ENCODE measurements around the gene CLEC2B.
A peak's percentile ranks its signal among the peaks of the same experiment; 100 is the strongest.
"Not testable (repeated sequence)": the region's sequence is repeated elsewhere in the genome, so short reads cannot be mapped to it uniquely, and the experiment has no call there.

Gene CLEC2B

GRCh38 chr12:9888665-9889273 lies 19.6 kb upstream of the CLEC2B start:
- DNase-seq (ENCODE audit: low read depth): no peak

GRCh38 chr12:9883175-9883574 lies 14.0 kb upstream of the CLEC2B start:
- DNase-seq (ENCODE audit: low read depth): peak; percentile 35
- H3K4me3 ChIP-seq (replicated peaks; ENCODE audit: low read depth, low read length): no peak overlapping the region
- no peak for TF ChIP-seq CTCF (IDR thresholded peaks at IDR 0.05; ENCODE audit: low read length, missing control alignments)

More at GRCh38 chr12:9888665-9889273, 19.6 kb upstream of the CLEC2B start:
- TF ChIP-seq CTCF (IDR thresholded peaks at IDR 0.05; ENCODE audit: low read length, missing control alignments): no peak
- no peak overlapping the region for H3K4me3 ChIP-seq (replicated peaks; ENCODE audit: low read depth, low read length)

GRCh38 chr12:9881988-9882387 lies 12.8 kb upstream of the CLEC2B start:
- DNase-seq (ENCODE audit: low read depth): no peak
- TF ChIP-seq CTCF (IDR thresholded peaks at IDR 0.05; ENCODE audit: low read length, missing control alignments): no peak
- H3K4me3 ChIP-seq (replicated peaks; ENCODE audit: low read depth, low read length): no peak overlapping the region

- no peak for TF ChIP-seq CTCF (IDR thresholded peaks at IDR 0.05; ENCODE audit: low read length, missing control alignments)
- no peak within 1 kb of the TSS for H3K4me3 ChIP-seq (replicated peaks; ENCODE audit: low read depth, low read length)
- no peak for DNase-seq (ENCODE audit: low read depth)
Measured at GRCh38 chr12:9881246-9881645, 12.1 kb upstream of the CLEC2B start, which contains the start of gene KLRF2. KLRF2 (plus strand) TSS chr12:9881489; CDS start chr12:9881596, 107 bp downstream.

- TF ChIP-seq CTCF (IDR thresholded peaks at IDR 0.05; ENCODE audit: low read length, missing control alignments): no peak
- DNase-seq (ENCODE audit: low read depth): no peak
- no peak overlapping the region for H3K4me3 ChIP-seq (replicated peaks; ENCODE audit: low read depth, low read length)
Measured at GRCh38 chr12:9880532-9881078, 11.5 kb upstream of the CLEC2B start.

- not testable (repeated sequence) for H3K4me3 ChIP-seq (replicated peaks; ENCODE audit: low read depth, low read length); DNase-seq (ENCODE audit: low read depth)
Measured at GRCh38 chr12:9876120-9876519, 7.0 kb upstream of the CLEC2B start.

GRCh38 chr12:9872742-9873141 lies 3.6 kb upstream of the CLEC2B start:
- no peak for TF ChIP-seq CTCF (IDR thresholded peaks at IDR 0.05; ENCODE audit: low read length, missing control alignments)
- no peak overlapping the region for H3K4me3 ChIP-seq (replicated peaks; ENCODE audit: low read depth, low read length)
- DNase-seq (ENCODE audit: low read depth): no peak

Data from fibroblast of pulmonary artery (primary cell).